Left lung (tissue), 10 donors: ENCODE data around the gene WFDC12. TPM values are rescaled to one million over a fixed set of nuclear protein-coding genes. Genes with fewer than 3 reads are reported as not detected.
A peak's percentile ranks its signal among the peaks of the same experiment; 100 is the strongest.

ENCODE experiments used
- ATAC-seq: fragments of 200-7000 bp; cut with Tn5 transposase; one replicate; pipeline ENCODE4 v1.9.1; 2020; ENCODE audit warnings: moderate library complexity
- DNase-seq, 4 donors: peaks; one replicate each; pipeline ENCODE4 v3.0.0-alpha.2; 2013 to 2020
- H3K27ac ChIP-seq, 2 donors: fragments of 200-600 bp; sonication (generic) in 1 of 2; one replicate each; pipeline versions ENCODE4 v1.5.0 to v1.8.0; 2020 to 2021
- H3K27me3 ChIP-seq, 2 donors: fragments of 200-600 bp; sonication (generic) in 1 of 2; one replicate each; pipeline versions ENCODE4 v1.5.0 to v1.8.0; 2020 to 2021
- H3K36me3 ChIP-seq, 2 donors: fragments of 200-600 bp; sonication (generic) in 1 of 2; one replicate each; pipeline versions ENCODE4 v1.5.0 to v1.8.0; 2020 to 2021
- H3K4me1 ChIP-seq, 2 donors: fragments of 200-600 bp; one replicate each; pipeline ENCODE4 v1.8.0; 2021
- H3K4me3 ChIP-seq, 2 donors: fragments of 200-600 bp; sonication (generic) in 1 of 2; one replicate each; pipeline versions ENCODE4 v1.5.0 to v1.8.0; 2020 to 2021; ENCODE audit warnings: mild to moderate bottlenecking in 1 of 2
- H3K9me3 ChIP-seq, 2 donors: fragments of 200-600 bp; sonication (generic) in 1 of 2; one replicate each; pipeline versions ENCODE4 v1.5.0 to v1.8.0; 2020 to 2021
- CTCF ChIP-seq, 2 donors: fragments of 200-600 bp; sonication (generic) in 1 of 2; IDR thresholded peaks; one replicate each; pipeline versions ENCODE4 v1.5.0 to v1.8.0; 2021; ENCODE audit warnings: antibody characterized with exemption in 2 of 2
- intact Hi-C, 2 donors: fragments of 100-400 bp; cut with DNase I; formaldehyde crosslinking; loops; one replicate each; pipeline versions ENCODE4 v1.11.2 to v1.14.2; 2022
- polyA plus RNA-seq, 6 donors: library from polyadenylated mRNA; unstranded; fragments of 120-200 nt; gene quantifications; one replicate each; pipeline ENCODE4 v1.2.1, GENCODE V29; 2013; ENCODE audit not compliant: insufficient read length in 6 of 6
- total RNA-seq, 2 donors: library from RNA; stranded (reverse); fragmentation: NEBNext Ultra II Directional; extraction: Animal tissue kit (Norgen Biotek cat#: 25700); gene quantifications; one replicate each; pipeline ENCODE4 v1.2.1, GENCODE V29; 2021
- donor health status: DM: no; HTN: yes; CAD: no.
- donor health status: DM: no; HTN: no; CAD: no.

WFDC12 gene
- total and polyA plus RNA-seq, 8 donors = 0.44 to 0.73 TPM; not detected in 6

GRCh38 chr20:45097485-45098102 is 26.7 kb downstream of the WFDC12 start:
- H3K4me3 ChIP-seq = peak overlapping the region in 1 of 2 donors; percentile 23
- intact Hi-C loops = loop anchor here in 1 of 2 donors (10.0 kb wide), 1 partner anchor 53 kb away; no protein-coding TSS in a partner anchor
- peaks cover 22 to 64% of the 10 kb centered on the region in 2 donors for H3K27me3 ChIP-seq
- peak; percentile 23 to 35 for TF ChIP-seq CTCF (IDR thresholded peaks at IDR 0.05)
- DNase-seq = peak in 3 of 4 donors; percentile 43 to 85 (median 55)
- H3K4me1 ChIP-seq = peaks cover 8 to 22% of the 10 kb centered on the region in 2 donors
- ATAC-seq = peak; percentile 72
- H3K27ac ChIP-seq = no peak overlapping the region
- H3K36me3 ChIP-seq = no peaks in the 10 kb centered on the region
- no peaks in the 10 kb centered on the region for H3K9me3 ChIP-seq

GRCh38 chr20:45096781-45097180 is 27.5 kb downstream of the WFDC12 start:
- H3K4me3 ChIP-seq = no peak overlapping the region
- DNase-seq = no peak
- no peak for TF ChIP-seq CTCF (IDR thresholded peaks at IDR 0.05)
- H3K27ac ChIP-seq = no peak overlapping the region
- intact Hi-C loops = loop anchor here in 1 of 2 donors (10.0 kb wide), 1 partner anchor 52 kb away; no protein-coding TSS in a partner anchor
- peaks cover 22 to 59% of the 10 kb centered on the region in 2 donors for H3K27me3 ChIP-seq
- no peaks in the 10 kb centered on the region for H3K36me3 ChIP-seq
- peaks cover 8 to 22% of the 10 kb centered on the region in 2 donors for H3K4me1 ChIP-seq
- H3K9me3 ChIP-seq = no peaks in the 10 kb centered on the region
- ATAC-seq = no peak

- Histone ChIP-seq H3K4me1 (peaks cover 8 to 21% of the 10 kb centered on the region in 2 donors), H3K27ac (no peak overlapping the region), H3K27me3 (peaks cover 22 to 50% of the 10 kb centered on the region in 2 donors), H3K36me3 (peaks cover 0 to 5% of the 10 kb centered on the region in 2 donors), H3K4me3 (no peak overlapping the region), H3K9me3 (no peaks in the 10 kb centered on the region)
- peak; percentile 51 to 64 for TF ChIP-seq CTCF (IDR thresholded peaks at IDR 0.05)
- ATAC-seq = peak; percentile 82
- intact Hi-C loops = loop anchor here in 1 of 2 donors (10.0 kb wide), 1 partner anchor 51 kb away; no protein-coding TSS in a partner anchor
- DNase-seq = peak in 1 of 4 donors; percentile 42
These were observed 28.4 kb downstream of the WFDC12 start for GRCh38 chr20:45095805-45096238.

GRCh38 chr20:45094864-45095574 is 29.2 kb downstream of the WFDC12 start:
- no peak for ATAC-seq
- Histone ChIP-seq H3K36me3 (peaks cover 0 to 12% of the 10 kb centered on the region in 2 donors), H3K27me3 (peaks cover 19 to 42% of the 10 kb centered on the region in 2 donors), H3K4me3 (no peak overlapping the region), H3K9me3 (no peaks in the 10 kb centered on the region), H3K27ac (no peak overlapping the region), H3K4me1 (peaks cover 8 to 15% of the 10 kb centered on the region in 2 donors)
- intact Hi-C loops = loop anchor here in 1 of 2 donors (10.0 kb wide), 1 partner anchor 50 kb away; no protein-coding TSS in a partner anchor
- no peak for TF ChIP-seq CTCF (IDR thresholded peaks at IDR 0.05)
- DNase-seq = peak in 1 of 4 donors; percentile 67

GRCh38 chr20:45094201-45094600 is 30.1 kb downstream of the WFDC12 start:
- no peak for DNase-seq
- peaks cover 8 to 15% of the 10 kb centered on the region in 2 donors for H3K4me1 ChIP-seq
- no peak for TF ChIP-seq CTCF (IDR thresholded peaks at IDR 0.05)
- no peak overlapping the region for H3K27ac ChIP-seq
- H3K4me3 ChIP-seq = no peak overlapping the region
- ATAC-seq = no peak
- peaks cover 0 to 12% of the 10 kb centered on the region in 2 donors for H3K36me3 ChIP-seq
- intact Hi-C loops = loop anchor here in 1 of 2 donors (10.0 kb wide), 1 partner anchor 49 kb away; no protein-coding TSS in a partner anchor
- H3K27me3 ChIP-seq = peaks cover 16 to 34% of the 10 kb centered on the region in 2 donors
- H3K9me3 ChIP-seq = no peaks in the 10 kb centered on the region
